SK-N-SH (cell line): ENCODE data around the gene FRMD3. TPM values are rescaled to one million over a fixed set of nuclear protein-coding genes. Genes with fewer than 3 reads are reported as not detected.

Experiments
- CTCF ChIA-PET: fragments of 300-600, 350-600 bp; formaldehyde crosslinking; extraction: SDS; loops from one replicate; lab custom pipeline; 2021; lab: Yijun Ruan, JAX
- POLR2A ChIA-PET: fragments of 350-600 bp; sonication (Branson Sonifier 250); formaldehyde crosslinking; extraction: SDS; loops from one replicate; lab custom pipeline; 2020; ENCODE audit warnings: antibody characterized with exemption, inconsistent platforms; lab: Yijun Ruan, JAX
- DNase-seq: peaks from one replicate; pipeline ENCODE4 v3.0.0; 2012
- H2AFZ ChIP-seq: fragments of 200-600 bp; sonication (generic); 2 replicates; pipeline ENCODE4 v1.8.1; 2016; ENCODE audit warnings: antibody characterized with exemption, mild to moderate bottlenecking, low read depth
- H3F3A ChIP-seq: fragments of 200-600 bp; sonication (generic); replicated peaks from 2 replicates; pipeline ENCODE3; 2016; ENCODE audit warnings: antibody characterized with exemption, mild to moderate bottlenecking; ENCODE audit not compliant: insufficient read depth
- H3K27ac ChIP-seq, 2 experiments: fragments of 200-500 bp in 1 of 2; fragments of 200-600 bp in 1 of 2; sonication (Bioruptor generic) in 1 of 2; sonication (generic), shearing (Covaris generic) in 1 of 2; 2 replicates each; pipeline versions ENCODE4 v1.5.1 to v1.6.1; 2014 to 2016; ENCODE audit warnings: low read depth in 2 of 2, inconsistent platforms in 1 of 2, low read length in 1 of 2, mild to moderate bottlenecking in 1 of 2, mixed read lengths in 1 of 2
- H3K27me3 ChIP-seq: fragments of 200-600 bp; sonication (generic), shearing (Covaris generic); 2 replicates; pipeline ENCODE4 v1.6.1; 2016; ENCODE audit warnings: mixed run types; ENCODE audit not compliant: insufficient read depth
- H3K36me3 ChIP-seq, 2 experiments: fragments of 200-500 bp in 1 of 2; fragments of 200-600 bp in 1 of 2; sonication (Bioruptor generic) in 1 of 2; sonication (generic) in 1 of 2; replicated peaks in 1 of 2; 2 replicates each; pipeline versions ENCODE3 to v1.5.1; 2014 to 2016; ENCODE audit warnings: low read length in 1 of 2, mild to moderate bottlenecking in 1 of 2; ENCODE audit not compliant: insufficient read depth in 2 of 2, control insufficient read depth in 1 of 2
- H3K4me1 ChIP-seq, 2 experiments: fragments of 200-500 bp in 1 of 2; fragments of 200-600 bp in 1 of 2; sonication (Bioruptor generic) in 1 of 2; sonication (generic), shearing (Covaris generic) in 1 of 2; 2 replicates each; pipeline versions ENCODE4 v1.5.1 to v1.6.1; 2014 to 2016; ENCODE audit warnings: low read depth in 1 of 2, low read length in 1 of 2, mixed run types in 1 of 2; ENCODE audit not compliant: insufficient read depth in 2 of 2, control insufficient read depth in 1 of 2
- H3K4me2 ChIP-seq: fragments of 200-600 bp; sonication (generic), shearing (Covaris generic); 2 replicates; pipeline ENCODE4 v1.6.1; 2017; ENCODE audit warnings: mixed run types
- H3K4me3 ChIP-seq, 2 experiments: fragments of 200-500 bp in 1 of 2; fragments of 200-600 bp in 1 of 2; sonication (Bioruptor generic) in 1 of 2; sonication (generic), shearing (Covaris generic) in 1 of 2; 2 replicates each; pipeline versions ENCODE4 v1.5.1 to v1.8.1; 2014 to 2016; ENCODE audit warnings: low read depth in 2 of 2, inconsistent platforms in 1 of 2, low read length in 1 of 2, mild to moderate bottlenecking in 1 of 2, mixed read lengths in 1 of 2, moderate library complexity in 1 of 2
- H3K79me2 ChIP-seq: fragments of 200-600 bp; sonication (generic); 2 replicates; pipeline ENCODE4 v1.8.1; 2017; ENCODE audit warnings: mild to moderate bottlenecking; ENCODE audit not compliant: insufficient read depth
- H3K9ac ChIP-seq: fragments of 200-600 bp; sonication (generic); 2 replicates; pipeline ENCODE4 v1.6.1; 2017; ENCODE audit warnings: mixed run types
- H3K9me2 ChIP-seq: fragments of 200-600 bp; sonication (generic); 2 replicates; pipeline ENCODE4 v1.6.1; 2017; ENCODE audit warnings: mixed run types
- H3K9me3 ChIP-seq: fragments of 200-600 bp; sonication (generic); 2 replicates; pipeline ENCODE4 v1.6.1; 2017; ENCODE audit warnings: mixed run types, mild to moderate bottlenecking, moderate library complexity
- H4K20me1 ChIP-seq: fragments of 200-600 bp; sonication (generic); 2 replicates; pipeline ENCODE4 v1.6.1; 2017; ENCODE audit warnings: mild to moderate bottlenecking, mixed run types; ENCODE audit not compliant: insufficient read depth
- EP300 ChIP-seq, 2 experiments: IDR thresholded peaks; 2 replicates each; pipeline versions ENCODE4 v1.4.0 to v1.6.1; 2012; ENCODE audit warnings: borderline replicate concordance in 1 of 2, low read depth in 1 of 2, low read length in 1 of 2
- EZH2phosphoT487 ChIP-seq: fragments of 200-600 bp; sonication (generic); IDR thresholded peaks from 2 replicates; pipeline ENCODE4 v1.6.1; 2017; ENCODE audit warnings: low read depth, mixed run types, mild to moderate bottlenecking, antibody characterized with exemption, moderate library complexity, borderline replicate concordance
- FOSL2 ChIP-seq: IDR thresholded peaks from 2 replicates; pipeline ENCODE4 v1.4.0; 2012; ENCODE audit warnings: low read depth, mild to moderate bottlenecking, moderate library complexity, borderline replicate concordance
- FOXJ3 ChIP-seq: sonication (generic); formaldehyde crosslinking; IDR thresholded peaks from 2 replicates; pipeline ENCODE4 v1.5.1; 2020; ENCODE audit warnings: mild to moderate bottlenecking, missing genetic modification reagents
- JUND ChIP-seq: IDR thresholded peaks from 2 replicates; pipeline ENCODE4 v1.4.0; 2012
- MEF2A ChIP-seq: IDR thresholded peaks from 2 replicates; pipeline ENCODE4 v1.4.0; 2012; ENCODE audit warnings: low read depth, borderline replicate concordance
- MXI1 ChIP-seq: IDR thresholded peaks from 2 replicates; pipeline ENCODE4 v1.6.1; 2012; ENCODE audit warnings: mild to moderate bottlenecking, low read depth, low read length, improper control_type of control experiment
- NFIC ChIP-seq: IDR thresholded peaks from 2 replicates; pipeline ENCODE4 v1.4.0; 2012; ENCODE audit warnings: borderline replicate concordance
- PBX3 ChIP-seq: IDR thresholded peaks from 2 replicates; pipeline ENCODE4; 2012
- RAD21 ChIP-seq: IDR thresholded peaks from 2 replicates; pipeline ENCODE4 v1.6.1; 2012; ENCODE audit warnings: mild to moderate bottlenecking, low read length
- REST ChIP-seq: IDR thresholded peaks from 2 replicates; pipeline ENCODE4 v1.6.1; 2012; ENCODE audit warnings: mild to moderate bottlenecking, low read depth, low read length, moderate library complexity
- TAF1 ChIP-seq: IDR thresholded peaks from 2 replicates; pipeline ENCODE4 v1.6.1; 2012; ENCODE audit warnings: low read depth, mild to moderate bottlenecking, low read length, moderate library complexity, borderline replicate concordance
- TCF12 ChIP-seq: IDR thresholded peaks from 2 replicates; pipeline ENCODE4 v1.4.0; 2012
- TEAD4 ChIP-seq: IDR thresholded peaks from 2 replicates; pipeline ENCODE4 v1.4.0; 2012; ENCODE audit warnings: mild to moderate bottlenecking, borderline replicate concordance; ENCODE audit not compliant: insufficient read depth
- YY1 ChIP-seq: IDR thresholded peaks from 2 replicates; pipeline ENCODE4 v1.4.0; 2012; ENCODE audit warnings: low read depth, mild to moderate bottlenecking
- WGBS: methylation state at CpG from one replicate; pipeline ENCODE4 v1.1.6; 2017; ENCODE audit warnings: low lambda C conversion rate; 5-methylcytosine and 5-hydroxymethylcytosine counted together
- polyA plus RNA-seq, 3 experiments: library from polyadenylated mRNA; depleted of rRNA; stranded (reverse); fragments of >200 nt; gene quantifications; 2 replicates each; pipeline ENCODE4 v1.2.3, GENCODE V29; 2012

Gene FRMD3
- polyA plus RNA-seq, 1 of the 3 experiments (the other 2 are of a cell fraction): 0.89 TPM

GRCh38 chr9:83291196-83291595 lies 247.0 kb downstream of the FRMD3 start:
- no peaks in the 10 kb centered on the region for H3K9me3 ChIP-seq
- WGBS: 92% methylated on average over 1 of the region's 1 CpG
- H3K79me2 ChIP-seq: no peaks in the 10 kb centered on the region
- DNase-seq: no peak
- ChIA-PET CTCF (interaction anchor here (2.5 kb wide), 1 partner anchor 13 kb away, joined by 9 read pairs; no protein-coding TSS in a partner anchor), POLR2A (no interaction called here)
- TF ChIP-seq PBX3 (no peak), TCF12 (no peak), MXI1 (no peak), MEF2A (no peak), FOXJ3 (CRISPR knock-in tag) (no peak)
- H3K4me2 ChIP-seq: no peak overlapping the region
- peaks cover 0 to 3% of the 10 kb centered on the region in 2 experiments; a peak in 1 of 4 replicates for H3K4me1 ChIP-seq
- H3K27me3 ChIP-seq: no peaks in the 10 kb centered on the region
- no peak overlapping the region for H3K27ac ChIP-seq
- H2AFZ ChIP-seq: no peak overlapping the region
- no peak overlapping the region for H3K9ac ChIP-seq
- H3K4me3 ChIP-seq: no peak overlapping the region
- no peaks in the 10 kb centered on the region for H4K20me1 ChIP-seq
- no peaks in the 10 kb centered on the region for H3K36me3 ChIP-seq
- no peaks in the 10 kb centered on the region for H3F3A ChIP-seq
- H3K9me2 ChIP-seq: no peaks in the 10 kb centered on the region

- ChIA-PET POLR2A (no interaction called here), CTCF (interaction anchor here (1.0 to 2.5 kb wide), 2 partner anchors 14 to 71 kb away, joined by 4 to 9 read pairs; no protein-coding TSS in a partner anchor)
- H3K4me3 ChIP-seq: no peak overlapping the region
- 51% methylated on average over 5 of the region's 5 CpGs for WGBS
- H3K36me3 ChIP-seq: no peaks in the 10 kb centered on the region
- no peak overlapping the region for H2AFZ ChIP-seq
- no peaks in the 10 kb centered on the region for H3K27me3 ChIP-seq
- DNase-seq: no peak
- no peaks in the 10 kb centered on the region for H4K20me1 ChIP-seq
- H3K9me3 ChIP-seq: no peaks in the 10 kb centered on the region
- no peaks in the 10 kb centered on the region for H3K9me2 ChIP-seq
- no peak for TF ChIP-seq FOSL2
- no peaks in the 10 kb centered on the region for H3F3A ChIP-seq
- no peak overlapping the region for H3K4me2 ChIP-seq
- H3K27ac ChIP-seq: no peak overlapping the region
- H3K4me1 ChIP-seq: peaks cover 0 to 3% of the 10 kb centered on the region in 2 experiments; a peak in 1 of 4 replicates
- no peaks in the 10 kb centered on the region for H3K79me2 ChIP-seq
- no peak overlapping the region for H3K9ac ChIP-seq
These were observed 247.5 kb downstream of the FRMD3 start for GRCh38 chr9:83290692-83291091.

GRCh38 chr9:83287021-83287420 lies 251.2 kb downstream of the FRMD3 start:
- Histone ChIP-seq H3K9me2 (no peaks in the 10 kb centered on the region), H2AFZ (no peak overlapping the region), H3K27me3 (no peaks in the 10 kb centered on the region), H3K9ac (no peak overlapping the region), H3K9me3 (no peaks in the 10 kb centered on the region), H3K4me3 (no peak overlapping the region), H3K36me3 (no peaks in the 10 kb centered on the region), H3F3A (peaks cover 11% of the 10 kb centered on the region), H4K20me1 (no peaks in the 10 kb centered on the region), H3K27ac (no peak overlapping the region), H3K4me2 (no peak overlapping the region), H3K4me1 (peaks cover 5 to 8% of the 10 kb centered on the region in 2 experiments)
- ChIA-PET CTCF (interaction anchor here (1.1 kb wide), 1 partner anchor 68 kb away, joined by 3 read pairs; no protein-coding TSS in a partner anchor), POLR2A (no interaction called here)
- no peak for DNase-seq
- WGBS: 85% methylated on average over 1 of the region's 1 CpG
- TF ChIP-seq MEF2A (no peak), RAD21 (no peak), NFIC (no peak), EZH2phosphoT487 (no peak), TEAD4 (no peak), REST (no peak), YY1 (no peak), TAF1 (no peak), JUND (no peak), EP300 (IDR thresholded peaks at IDR 0.05; ENCODE audit: borderline replicate concordance in 1 of 2, low read depth in 1 of 2, low read length in 1 of 2) (no peak)
- TF ChIP-seq, all 33 proteins: peak for 0
- H3K79me2 ChIP-seq: no peaks in the 10 kb centered on the region
